Endodermal cell (in vitro differentiated cells): ENCODE measurements around the gene MUC6. TPM values are rescaled to one million over a fixed set of nuclear protein-coding genes. Genes with fewer than 3 reads are reported as not detected.

Experiments
- DNase-seq: peaks from one replicate; pipeline ENCODE4 v3.0.0-alpha.2; 2017
- H3K27ac ChIP-seq: 2 replicates; pipeline ENCODE4 v1.5.1; 2013; ENCODE audit warnings: mild to moderate bottlenecking, low read depth, low read length, moderate library complexity
- H3K27me3 ChIP-seq: 2 replicates; pipeline ENCODE4 v1.6.1; 2013; ENCODE audit warnings: mild to moderate bottlenecking, low read length, moderate library complexity; ENCODE audit not compliant: insufficient read depth, control insufficient read depth, poor library complexity, severe bottlenecking
- H3K36me3 ChIP-seq: 2 replicates; pipeline ENCODE4 v1.7.0; 2013; ENCODE audit warnings: mild to moderate bottlenecking, low read length, moderate library complexity; ENCODE audit not compliant: control insufficient read depth, insufficient read depth
- H3K4me1 ChIP-seq: one replicate; pipeline ENCODE4 v1.7.0; 2013; ENCODE audit warnings: low read length; ENCODE audit not compliant: control insufficient read depth, insufficient read depth
- H3K4me3 ChIP-seq: 2 replicates; pipeline ENCODE4 v1.5.1; 2013; ENCODE audit warnings: mild to moderate bottlenecking, low read length, moderate library complexity
- H3K9ac ChIP-seq: 2 replicates; pipeline ENCODE4 v1.6.1; 2013; ENCODE audit warnings: mild to moderate bottlenecking, low read length, moderate library complexity; ENCODE audit not compliant: poor library complexity, severe bottlenecking; ENCODE audit errors: extremely low read depth
- H3K9me3 ChIP-seq: 2 replicates; pipeline ENCODE4 v1.6.1; 2013; ENCODE audit warnings: mild to moderate bottlenecking, low read length, moderate library complexity; ENCODE audit not compliant: control insufficient read depth
- H3K27ac Mint-ChIP-seq: 2 replicates; pipeline ENCODE4 v1.8.0; 2020; ENCODE audit warnings: mixed read lengths
- H3K27me3 Mint-ChIP-seq: 2 replicates; pipeline ENCODE4 v1.8.0; 2021; ENCODE audit warnings: mild to moderate bottlenecking, mixed read lengths; ENCODE audit not compliant: insufficient read depth
- H3K36me3 Mint-ChIP-seq: 2 replicates; pipeline ENCODE4 v1.8.0; 2020; ENCODE audit warnings: low read depth, mixed read lengths
- H3K4me1 Mint-ChIP-seq: 2 replicates; pipeline ENCODE4 v1.8.0; 2020; ENCODE audit warnings: mixed read lengths
- H3K4me3 Mint-ChIP-seq: 2 replicates; pipeline ENCODE4 v1.8.0; 2020; ENCODE audit warnings: mild to moderate bottlenecking, moderate library complexity, mixed read lengths
- H3K9me3 Mint-ChIP-seq: 2 replicates; pipeline ENCODE4 v1.8.0; 2020; ENCODE audit warnings: mild to moderate bottlenecking, mixed read lengths
- CTCF ChIP-seq: fragments of 200-600 bp; sonication (generic); conservative IDR thresholded peaks from 2 replicates; pipeline ENCODE4 v1.5.0; 2021; ENCODE audit warnings: antibody characterized with exemption, mild to moderate bottlenecking
- WGBS, 2 experiments: methylation state at CpG; one replicate each; pipeline versions ENCODE4 v1.1.5 to v1.1.7; 2013; ENCODE audit warnings: missing lambda C conversion rate in 2 of 2, mixed read lengths in 1 of 2; ENCODE audit not compliant: insufficient coverage in 1 of 2, insufficient read length in 1 of 2; 5-methylcytosine and 5-hydroxymethylcytosine counted together
- total RNA-seq, 2 donors: library from RNA; stranded (reverse); fragmentation: NEBNext Ultra II Directional in 1 of 2; extraction: Animal tissue kit (Norgen Biotek cat#: 25700) in 1 of 2; gene quantifications; 2 replicates in 1 of 2; 3 replicates in 1 of 2; pipeline ENCODE4 v1.2.1, GENCODE V29; 2021

MUC6 gene
- total RNA-seq, 2 donors from 2014 or later = 0.26 to 0.40 TPM

GRCh38 chr11:1057806-1058205 lies 21.3 kb upstream of the MUC6 start:
- no peak for DNase-seq
- TF ChIP-seq CTCF = no peak
- H3K36me3 ChIP-seq = no peaks in the 10 kb centered on the region
- peaks cover 10% of the 10 kb centered on the region for H3K9me3 Mint-ChIP-seq
- no peaks in the 10 kb centered on the region for H3K27me3 ChIP-seq
- no peak overlapping the region for H3K4me3 ChIP-seq
- H3K27ac ChIP-seq = no peak overlapping the region
- H3K4me1 ChIP-seq = no peaks in the 10 kb centered on the region
- H3K27me3 Mint-ChIP-seq = no peaks in the 10 kb centered on the region
- H3K9ac ChIP-seq = no peak overlapping the region
- H3K4me1 Mint-ChIP-seq = no peaks in the 10 kb centered on the region
- WGBS, 2 experiments = 92 to 99% methylated on average over 13 to 15 of the region's 16 CpGs
- H3K4me3 Mint-ChIP-seq = no peak overlapping the region
- H3K9me3 ChIP-seq = peaks cover 5% of the 10 kb centered on the region
- no peak overlapping the region for H3K27ac Mint-ChIP-seq
- no peaks in the 10 kb centered on the region for H3K36me3 Mint-ChIP-seq

GRCh38 chr11:1055990-1056771 lies 19.7 kb upstream of the MUC6 start:
- Histone ChIP-seq H3K9ac (no peak overlapping the region), H3K4me3 (no peak overlapping the region), H3K9me3 (no peaks in the 10 kb centered on the region), H3K27ac (no peak overlapping the region), H3K27me3 (no peaks in the 10 kb centered on the region), H3K36me3 (no peaks in the 10 kb centered on the region), H3K4me1 (no peaks in the 10 kb centered on the region)
- Mint-ChIP-seq H3K9me3 (no peaks in the 10 kb centered on the region), H3K4me1 (no peaks in the 10 kb centered on the region), H3K36me3 (no peaks in the 10 kb centered on the region), H3K4me3 (no peak overlapping the region), H3K27ac (no peak overlapping the region), H3K27me3 (no peaks in the 10 kb centered on the region)
- WGBS, 2 experiments = 88 to 90% methylated on average over 31 to 46 of the region's 46 CpGs
- peak; percentile 38 for DNase-seq
- no peak for TF ChIP-seq CTCF

- Histone ChIP-seq H3K36me3 (no peaks in the 10 kb centered on the region), H3K27me3 (no peaks in the 10 kb centered on the region), H3K9me3 (no peaks in the 10 kb centered on the region), H3K27ac (no peak overlapping the region), H3K4me3 (no peak overlapping the region), H3K4me1 (no peaks in the 10 kb centered on the region), H3K9ac (no peak overlapping the region)
- no peaks in the 10 kb centered on the region for H3K36me3 Mint-ChIP-seq
- H3K9me3 Mint-ChIP-seq = no peaks in the 10 kb centered on the region
- TF ChIP-seq CTCF = no peak
- H3K4me1 Mint-ChIP-seq = no peaks in the 10 kb centered on the region
- H3K4me3 Mint-ChIP-seq = no peak overlapping the region
- H3K27me3 Mint-ChIP-seq = no peaks in the 10 kb centered on the region
- no peak overlapping the region for H3K27ac Mint-ChIP-seq
- no peak for DNase-seq
- WGBS, 2 experiments = 91 to 92% methylated on average over 9 to 17 of the region's 17 CpGs
These were observed 18.7 kb upstream of the MUC6 start for GRCh38 chr11:1055109-1055703.
